Upper lobe of left lung (tissue), 4 donors: ENCODE data around the gene PHF21A.

ENCODE experiments used
- CTCF ChIP-seq, 6 experiments: fragments of 450-650 bp in 4 of 6; fragments of 200-600 bp in 2 of 6; sonication (generic) in 2 of 6; IDR thresholded peaks; one replicate each; pipeline ENCODE4 v1.5.1; 2016 to 2019; ENCODE audit warnings: antibody characterized with exemption in 6 of 6
- POLR2A ChIP-seq, 4 donors: fragments of 450-650 bp; IDR thresholded peaks; one replicate each; pipeline ENCODE4 v1.5.1; 2016 to 2017; ENCODE audit warnings: antibody characterized with exemption in 4 of 4, mild to moderate bottlenecking in 2 of 4

GRCh38 chr11:46143049-46143806 is 22.0 kb upstream of the PHF21A start:
- TF ChIP-seq CTCF (IDR thresholded peaks at IDR 0.05) (no peak), POLR2A (IDR thresholded peaks at IDR 0.05) (no peak)
